ENCODE results near the gene OSCP1.

The OSCP1 gene

GRCh38 chr1:36486439-36487335 lies 36.4 kb upstream of the OSCP1 start:
- TF ChIP-seq CTCF (IDR thresholded peaks at IDR 0.05; ENCODE audit: low read depth, low read length, missing control alignments): no peak
- no peak overlapping the region for H3K4me3 ChIP-seq (ENCODE audit: low read depth, low read length)
- DNase-seq (ENCODE audit: low read depth): no peak

DNA sequence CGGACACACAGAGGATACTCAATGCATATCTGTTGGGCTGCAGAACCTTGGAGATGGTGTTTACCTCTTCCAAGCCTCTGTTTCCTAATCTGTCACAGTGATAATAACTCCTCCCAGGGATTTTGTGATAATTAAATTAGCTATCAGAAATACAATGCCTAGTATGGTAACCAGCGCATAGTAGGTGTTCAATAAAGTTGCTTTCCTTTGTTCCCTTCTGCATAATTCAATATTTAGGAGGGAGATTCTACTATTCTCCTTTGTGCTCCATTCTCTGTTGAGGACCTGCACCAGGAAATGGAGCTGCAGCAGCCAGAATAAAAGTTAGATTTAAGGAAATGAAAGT lies 35.8 kb upstream of the OSCP1 start:
- no peak for TF ChIP-seq CTCF (IDR thresholded peaks at IDR 0.05; ENCODE audit: low read depth, low read length, missing control alignments)
- DNase-seq (ENCODE audit: low read depth): no peak
- no peak overlapping the region for H3K4me3 ChIP-seq (ENCODE audit: low read depth, low read length)

DNA sequence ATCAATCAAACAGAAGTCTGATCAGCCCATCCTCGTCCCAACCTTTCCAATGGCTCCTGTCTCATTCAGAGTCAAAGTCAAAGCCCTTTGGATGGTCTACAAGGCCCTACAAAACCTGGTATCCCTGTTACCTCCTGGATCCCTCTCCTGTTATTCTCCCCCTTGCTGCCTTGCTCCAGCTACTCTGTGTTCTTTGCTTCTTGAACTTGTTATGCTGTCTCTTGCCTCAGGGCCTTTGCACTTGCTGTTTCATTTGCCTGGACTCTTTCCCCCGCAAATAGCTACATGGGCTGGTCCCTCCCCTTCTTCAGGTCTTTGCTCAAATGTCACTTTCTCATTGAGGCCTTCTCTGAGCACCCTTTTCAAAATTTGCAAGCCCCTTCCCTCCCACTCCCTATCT lies 33.8 kb upstream of the OSCP1 start:
- TF ChIP-seq CTCF (IDR thresholded peaks at IDR 0.05; ENCODE audit: low read depth, low read length, missing control alignments): no peak
- no peak for DNase-seq (ENCODE audit: low read depth)
- H3K4me3 ChIP-seq (ENCODE audit: low read depth, low read length): no peak overlapping the region

DNA sequence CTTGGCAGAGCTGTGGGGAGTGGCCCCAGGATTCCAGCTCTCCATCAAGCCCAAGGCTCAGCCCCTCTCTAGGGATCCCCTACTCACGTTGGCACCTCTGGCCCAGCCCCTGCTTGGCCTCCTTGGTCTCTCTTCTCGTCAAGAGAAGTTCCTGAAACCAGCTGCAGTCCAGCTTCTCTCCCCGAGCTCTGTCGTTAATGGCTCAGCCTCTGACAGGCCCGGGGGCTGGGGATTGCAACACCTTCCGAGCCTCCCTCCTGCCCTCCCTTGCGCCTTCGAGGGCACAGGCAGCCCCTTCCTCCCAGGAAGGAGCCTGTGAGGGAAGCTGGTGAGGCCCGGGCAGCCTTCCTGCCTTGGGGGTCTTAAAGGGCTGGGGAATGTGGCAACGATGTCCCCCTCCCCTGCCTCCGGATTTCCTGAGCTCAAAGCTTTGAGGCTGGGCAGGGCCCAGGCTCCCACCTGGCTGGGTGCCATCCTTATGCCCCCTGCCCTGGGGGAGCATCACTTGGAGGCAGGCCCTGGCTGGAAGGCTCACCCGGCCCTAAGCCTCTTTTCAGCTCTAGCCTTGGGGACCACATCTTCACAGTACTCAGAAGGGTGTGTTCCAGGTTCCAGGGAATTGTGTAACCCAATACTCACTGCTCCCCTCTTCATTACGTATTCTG lies 32.6 kb upstream of the OSCP1 start, which contains the start of gene CSF3R:
Gene CSF3R (minus strand): TSS at position 190 of the 665 bp plus-strand sequence. CDS start 3,417 bp downstream, outside the sequence.
- no peak for TF ChIP-seq CTCF (IDR thresholded peaks at IDR 0.05; ENCODE audit: low read depth, low read length, missing control alignments)
- no peak for DNase-seq (ENCODE audit: low read depth)
- H3K4me3 ChIP-seq (ENCODE audit: low read depth, low read length): no peak within 1 kb of the TSS

DNA sequence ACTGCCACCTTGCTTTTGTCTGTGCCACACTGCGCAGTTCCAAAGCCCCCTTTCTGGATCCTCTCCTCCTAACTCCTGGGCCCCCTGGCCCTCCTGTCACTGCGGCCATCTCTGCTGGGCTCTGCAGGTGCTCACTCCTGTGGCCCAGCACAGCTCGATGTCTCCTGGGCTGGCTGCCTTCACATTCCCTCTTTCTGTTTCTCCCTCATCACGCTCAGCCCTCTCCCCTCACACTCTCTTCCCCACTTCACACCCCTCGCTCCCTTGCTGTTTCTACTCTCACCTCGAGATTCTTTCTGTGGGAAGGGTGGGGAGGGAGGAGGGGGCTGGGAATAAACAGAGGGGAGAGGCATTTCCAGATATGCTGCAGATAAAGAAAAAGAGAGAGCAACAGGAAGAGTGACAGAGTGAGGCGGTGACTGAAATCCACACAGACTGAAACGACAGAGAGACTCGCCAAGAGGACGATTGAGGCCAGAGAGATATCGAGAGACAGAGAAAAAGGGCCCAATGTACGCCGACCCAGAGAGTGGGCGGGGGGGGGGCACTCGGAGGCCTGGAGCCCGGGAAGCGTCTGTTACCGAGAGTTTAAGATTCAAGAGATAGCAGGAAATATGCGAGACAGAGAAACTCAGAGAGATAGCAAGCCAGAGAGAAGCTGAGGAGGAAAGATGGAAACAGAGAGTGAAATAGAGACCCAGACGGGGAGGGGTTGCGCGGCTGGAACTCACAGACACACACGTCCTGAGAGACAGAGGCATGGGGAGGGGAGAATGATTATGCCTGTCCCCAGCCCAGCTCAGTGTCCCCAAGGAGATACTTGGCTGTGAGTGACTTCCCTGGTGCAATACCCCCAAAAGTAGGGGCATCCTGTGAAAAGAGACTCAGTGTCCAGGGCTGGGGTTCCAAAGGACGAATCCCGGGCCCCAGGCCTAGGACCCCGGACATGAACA lies 31.8 kb upstream of the OSCP1 start:
- no peak overlapping the region for H3K4me3 ChIP-seq (ENCODE audit: low read depth, low read length)
- no peak for TF ChIP-seq CTCF (IDR thresholded peaks at IDR 0.05; ENCODE audit: low read depth, low read length, missing control alignments)
- no peak for DNase-seq (ENCODE audit: low read depth)

DNA sequence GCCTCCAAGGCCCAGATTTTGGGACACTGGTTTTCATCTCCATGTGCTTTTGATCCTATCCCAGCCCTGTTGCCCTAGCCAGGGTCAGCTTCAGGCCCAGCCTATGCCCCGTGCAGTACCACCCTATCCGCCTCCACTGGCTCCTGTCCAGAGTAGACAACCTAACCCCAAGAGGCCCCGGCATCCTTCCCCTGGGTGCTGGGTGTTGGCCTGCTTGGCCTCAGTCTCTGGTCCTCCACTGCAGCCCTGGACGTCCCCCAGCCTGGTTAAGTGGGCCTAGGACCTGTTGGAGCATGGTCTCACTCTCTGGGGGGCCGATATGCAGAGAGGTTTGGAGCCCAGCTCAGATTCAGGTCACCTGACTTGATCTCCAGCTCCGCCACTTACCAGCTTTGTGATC lies 30.8 kb upstream of the OSCP1 start:
- no peak overlapping the region for H3K4me3 ChIP-seq (ENCODE audit: low read depth, low read length)
- no peak for DNase-seq (ENCODE audit: low read depth)
- no peak for TF ChIP-seq CTCF (IDR thresholded peaks at IDR 0.05; ENCODE audit: low read depth, low read length, missing control alignments)
